Measurements from ENCODE around the gene TCP11L2. TPM values are rescaled to one million over a fixed set of nuclear protein-coding genes. Genes with fewer than 3 reads are reported as not detected.

TCP11L2 gene
- total and polyA plus RNA-seq, 4 donors = 2.5 to 98.1 (median 5.9) TPM

DNA sequence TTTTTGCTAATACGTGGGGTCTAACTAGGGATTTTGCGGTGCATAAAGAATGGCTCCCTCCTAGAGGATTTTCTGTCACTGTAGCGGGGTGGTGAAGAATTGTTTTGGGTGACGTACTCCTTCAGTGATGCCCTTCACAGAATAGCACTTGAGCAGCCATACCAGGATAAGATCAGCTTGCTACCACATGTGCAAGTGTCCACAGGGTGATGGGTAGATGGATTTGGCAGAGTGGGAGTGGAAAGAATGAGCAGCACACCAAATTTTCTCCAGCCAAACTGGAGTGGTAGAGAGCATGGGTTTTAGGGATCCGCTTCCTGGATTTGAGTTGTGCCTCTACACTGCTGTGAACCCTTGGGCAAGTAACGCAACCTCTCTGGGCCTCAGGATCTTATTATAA lies 2.3 kb downstream of the TCP11L2 start:
- TF ChIP-seq HNF4A (conservative IDR thresholded peaks at IDR 0.05) (no peak), GABPA (IDR thresholded peaks at IDR 0.05 in 1 of 2, conservative IDR thresholded peaks at IDR 0.05 in 1 of 2) (no peak), SP1 (IDR thresholded peaks at IDR 0.05) (no peak), FOXA1 (IDR thresholded peaks at IDR 0.05) (no peak), RXRA (IDR thresholded peaks at IDR 0.05) (no peak), RAD21 (IDR thresholded peaks at IDR 0.05) (no peak), NR2F2 (IDR thresholded peaks at IDR 0.05) (no peak), EGR1 (IDR thresholded peaks at IDR 0.05; ENCODE audit: low read depth in 2 of 2) (no peak), HNF4G (IDR thresholded peaks at IDR 0.05) (no peak), FOXA2 (IDR thresholded peaks at IDR 0.05) (no peak), TAF1 (conservative IDR thresholded peaks at IDR 0.05) (no peak), JUND (IDR thresholded peaks at IDR 0.05) (no peak), YY1 (IDR thresholded peaks at IDR 0.05) (no peak)
- TF ChIP-seq, protein P1, sequence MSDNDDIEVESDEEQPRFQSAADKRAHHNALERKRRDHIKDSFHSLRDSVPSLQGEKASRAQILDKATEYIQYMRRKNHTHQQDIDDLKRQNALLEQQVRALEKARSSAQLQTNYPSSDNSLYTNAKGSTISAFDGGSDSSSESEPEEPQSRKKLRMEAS (IDR thresholded peaks at IDR 0.05) = no peak
- TF ChIP-seq, protein P2, sequence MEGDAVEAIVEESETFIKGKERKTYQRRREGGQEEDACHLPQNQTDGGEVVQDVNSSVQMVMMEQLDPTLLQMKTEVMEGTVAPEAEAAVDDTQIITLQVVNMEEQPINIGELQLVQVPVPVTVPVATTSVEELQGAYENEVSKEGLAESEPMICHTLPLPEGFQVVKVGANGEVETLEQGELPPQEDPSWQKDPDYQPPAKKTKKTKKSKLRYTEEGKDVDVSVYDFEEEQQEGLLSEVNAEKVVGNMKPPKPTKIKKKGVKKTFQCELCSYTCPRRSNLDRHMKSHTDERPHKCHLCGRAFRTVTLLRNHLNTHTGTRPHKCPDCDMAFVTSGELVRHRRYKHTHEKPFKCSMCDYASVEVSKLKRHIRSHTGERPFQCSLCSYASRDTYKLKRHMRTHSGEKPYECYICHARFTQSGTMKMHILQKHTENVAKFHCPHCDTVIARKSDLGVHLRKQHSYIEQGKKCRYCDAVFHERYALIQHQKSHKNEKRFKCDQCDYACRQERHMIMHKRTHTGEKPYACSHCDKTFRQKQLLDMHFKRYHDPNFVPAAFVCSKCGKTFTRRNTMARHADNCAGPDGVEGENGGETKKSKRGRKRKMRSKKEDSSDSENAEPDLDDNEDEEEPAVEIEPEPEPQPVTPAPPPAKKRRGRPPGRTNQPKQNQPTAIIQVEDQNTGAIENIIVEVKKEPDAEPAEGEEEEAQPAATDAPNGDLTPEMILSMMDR (IDR thresholded peaks at IDR 0.05; ENCODE audit: low read depth, low read length, missing input control) = no peak
- TF ChIP-seq, protein P3, sequence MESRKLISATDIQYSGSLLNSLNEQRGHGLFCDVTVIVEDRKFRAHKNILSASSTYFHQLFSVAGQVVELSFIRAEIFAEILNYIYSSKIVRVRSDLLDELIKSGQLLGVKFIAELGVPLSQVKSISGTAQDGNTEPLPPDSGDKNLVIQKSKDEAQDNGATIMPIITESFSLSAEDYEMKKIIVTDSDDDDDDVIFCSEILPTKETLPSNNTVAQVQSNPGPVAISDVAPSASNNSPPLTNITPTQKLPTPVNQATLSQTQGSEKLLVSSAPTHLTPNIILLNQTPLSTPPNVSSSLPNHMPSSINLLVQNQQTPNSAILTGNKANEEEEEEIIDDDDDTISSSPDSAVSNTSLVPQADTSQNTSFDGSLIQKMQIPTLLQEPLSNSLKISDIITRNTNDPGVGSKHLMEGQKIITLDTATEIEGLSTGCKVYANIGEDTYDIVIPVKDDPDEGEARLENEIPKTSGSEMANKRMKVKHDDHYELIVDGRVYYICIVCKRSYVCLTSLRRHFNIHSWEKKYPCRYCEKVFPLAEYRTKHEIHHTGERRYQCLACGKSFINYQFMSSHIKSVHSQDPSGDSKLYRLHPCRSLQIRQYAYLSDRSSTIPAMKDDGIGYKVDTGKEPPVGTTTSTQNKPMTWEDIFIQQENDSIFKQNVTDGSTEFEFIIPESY (IDR thresholded peaks at IDR 0.05) = no peak
- TF ChIP-seq, protein P4, sequence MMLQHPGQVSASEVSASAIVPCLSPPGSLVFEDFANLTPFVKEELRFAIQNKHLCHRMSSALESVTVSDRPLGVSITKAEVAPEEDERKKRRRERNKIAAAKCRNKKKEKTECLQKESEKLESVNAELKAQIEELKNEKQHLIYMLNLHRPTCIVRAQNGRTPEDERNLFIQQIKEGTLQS (IDR thresholded peaks at IDR 0.05) = no peak
- TF ChIP-seq, protein P5, sequence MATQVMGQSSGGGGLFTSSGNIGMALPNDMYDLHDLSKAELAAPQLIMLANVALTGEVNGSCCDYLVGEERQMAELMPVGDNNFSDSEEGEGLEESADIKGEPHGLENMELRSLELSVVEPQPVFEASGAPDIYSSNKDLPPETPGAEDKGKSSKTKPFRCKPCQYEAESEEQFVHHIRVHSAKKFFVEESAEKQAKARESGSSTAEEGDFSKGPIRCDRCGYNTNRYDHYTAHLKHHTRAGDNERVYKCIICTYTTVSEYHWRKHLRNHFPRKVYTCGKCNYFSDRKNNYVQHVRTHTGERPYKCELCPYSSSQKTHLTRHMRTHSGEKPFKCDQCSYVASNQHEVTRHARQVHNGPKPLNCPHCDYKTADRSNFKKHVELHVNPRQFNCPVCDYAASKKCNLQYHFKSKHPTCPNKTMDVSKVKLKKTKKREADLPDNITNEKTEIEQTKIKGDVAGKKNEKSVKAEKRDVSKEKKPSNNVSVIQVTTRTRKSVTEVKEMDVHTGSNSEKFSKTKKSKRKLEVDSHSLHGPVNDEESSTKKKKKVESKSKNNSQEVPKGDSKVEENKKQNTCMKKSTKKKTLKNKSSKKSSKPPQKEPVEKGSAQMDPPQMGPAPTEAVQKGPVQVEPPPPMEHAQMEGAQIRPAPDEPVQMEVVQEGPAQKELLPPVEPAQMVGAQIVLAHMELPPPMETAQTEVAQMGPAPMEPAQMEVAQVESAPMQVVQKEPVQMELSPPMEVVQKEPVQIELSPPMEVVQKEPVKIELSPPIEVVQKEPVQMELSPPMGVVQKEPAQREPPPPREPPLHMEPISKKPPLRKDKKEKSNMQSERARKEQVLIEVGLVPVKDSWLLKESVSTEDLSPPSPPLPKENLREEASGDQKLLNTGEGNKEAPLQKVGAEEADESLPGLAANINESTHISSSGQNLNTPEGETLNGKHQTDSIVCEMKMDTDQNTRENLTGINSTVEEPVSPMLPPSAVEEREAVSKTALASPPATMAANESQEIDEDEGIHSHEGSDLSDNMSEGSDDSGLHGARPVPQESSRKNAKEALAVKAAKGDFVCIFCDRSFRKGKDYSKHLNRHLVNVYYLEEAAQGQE (IDR thresholded peaks at IDR 0.05) = no peak
- WGBS = 97% methylated on average over 6 of the region's 6 CpGs
- H3K36me3 ChIP-seq (ENCODE audit: control insufficient read depth in 4 of 4, insufficient read depth in 3 of 4, low read depth in 1 of 4, low read length in 3 of 4) = no peaks in the 10 kb centered on the region
- no peaks in the 10 kb centered on the region for H3K9me3 ChIP-seq (ENCODE audit: control insufficient read depth in 4 of 4, low read length in 3 of 4)
- H3K27me3 ChIP-seq (ENCODE audit: control insufficient read depth in 4 of 4, insufficient read depth in 4 of 4, low read length in 3 of 4) = no peaks in the 10 kb centered on the region
- DNase-seq (ENCODE audit: low spot score) = no peak
- peaks cover 2 to 10% (median 5%) of the 10 kb centered on the region in 4 donors for H3K4me1 ChIP-seq (ENCODE audit: control insufficient read depth in 4 of 4, insufficient read depth in 4 of 4, low read length in 3 of 4)
- H3K9ac ChIP-seq (ENCODE audit: low read depth in 1 of 2, low read length in 2 of 2) = no peak overlapping the region
- H3K4me3 ChIP-seq (ENCODE audit: low read depth in 1 of 3, low read length in 3 of 3) = no peak overlapping the region
- H3K27ac ChIP-seq (ENCODE audit: low read depth in 1 of 2, low read length in 2 of 2) = no peak overlapping the region

All from liver (tissue), 9 donors.